Esophagus (tissue), 2 donors: Measurements from ENCODE around the gene ELAPOR2. TPM values are rescaled to one million over a fixed set of nuclear protein-coding genes. Genes with fewer than 3 reads are reported as not detected.

Source experiments
- H3K27ac ChIP-seq, 2 donors: one replicate each; pipeline ENCODE4 v1.5.1; 2013; ENCODE audit warnings: low read depth in 2 of 2, mild to moderate bottlenecking in 2 of 2, inconsistent platforms in 1 of 2, low read length in 1 of 2, moderate library complexity in 1 of 2
- H3K27me3 ChIP-seq, 2 donors: one replicate each; pipeline ENCODE4 v1.6.1; 2013; ENCODE audit warnings: low read length in 2 of 2, control low read depth in 1 of 2, mild to moderate bottlenecking in 1 of 2; ENCODE audit not compliant: insufficient read depth in 2 of 2, control insufficient read depth in 1 of 2
- H3K36me3 ChIP-seq, 2 donors: one replicate each; pipeline ENCODE4 v1.6.1; 2013; ENCODE audit warnings: low read length in 1 of 2; ENCODE audit not compliant: control insufficient read depth in 2 of 2, insufficient read depth in 2 of 2
- H3K4me1 ChIP-seq, 2 donors: one replicate each; pipeline ENCODE4 v1.6.1; 2013; ENCODE audit warnings: low read length in 1 of 2; ENCODE audit not compliant: control insufficient read depth in 2 of 2, insufficient read depth in 2 of 2
- H3K4me3 ChIP-seq, 2 donors: one replicate each; pipeline ENCODE4 v1.5.1; 2013; ENCODE audit warnings: low read length in 2 of 2, mild to moderate bottlenecking in 2 of 2, low read depth in 1 of 2, moderate library complexity in 1 of 2
- H3K9me3 ChIP-seq, 2 donors: one replicate each; pipeline ENCODE4 v1.6.1; 2013; ENCODE audit warnings: mild to moderate bottlenecking in 2 of 2, low read depth in 1 of 2, low read length in 1 of 2, moderate library complexity in 1 of 2; ENCODE audit not compliant: control insufficient read depth in 2 of 2, insufficient read depth in 1 of 2
- WGBS, 2 donors: extraction: QIAGEN DNeasy Blood & Tissue Kit; methylation state at CpG; one replicate each; pipeline ENCODE4 v1.1.7; 2013; 5-methylcytosine and 5-hydroxymethylcytosine counted together
- polyA plus RNA-seq, 2 donors: library from polyadenylated mRNA; stranded (reverse); fragments of 200-250 nt; gene quantifications; one replicate each; pipeline ENCODE4 v1.2.3, GENCODE V29; 2013
- donor health status: healthy with polysubstance abuse.
- donor health status: Bipolar disorder and iron deficiency.

The ELAPOR2 gene
- polyA plus RNA-seq, 2 donors, result 0.86 to 1.8 TPM

GRCh38 chr7:87091487-87092066 lies 32.1 kb upstream of the ELAPOR2 start:
- 43 to 56% methylated on average over 1 of the region's 1 CpG for WGBS, 2 donors

GRCh38 chr7:87083865-87084519 lies 24.5 kb upstream of the ELAPOR2 start:
- Histone ChIP-seq H3K27me3 (no peaks in the 10 kb centered on the region), H3K27ac (no peak overlapping the region), H3K4me3 (no peak overlapping the region), H3K36me3 (no peaks in the 10 kb centered on the region), H3K4me1 (no peaks in the 10 kb centered on the region), H3K9me3 (no peaks in the 10 kb centered on the region)
- 87 to 90% methylated on average over 5 of the region's 5 CpGs for WGBS, 2 donors

More at GRCh38 chr7:87091487-87092066, 32.1 kb upstream of the ELAPOR2 start:
- H3K4me1 ChIP-seq, result no peaks in the 10 kb centered on the region
- H3K36me3 ChIP-seq, result no peaks in the 10 kb centered on the region
- no peak overlapping the region for H3K27ac ChIP-seq
- no peaks in the 10 kb centered on the region for H3K27me3 ChIP-seq
- H3K9me3 ChIP-seq, result no peaks in the 10 kb centered on the region
- H3K4me3 ChIP-seq, result no peak overlapping the region

- Histone ChIP-seq H3K4me1 (no peaks in the 10 kb centered on the region), H3K4me3 (no peak overlapping the region), H3K36me3 (no peaks in the 10 kb centered on the region), H3K9me3 (no peaks in the 10 kb centered on the region), H3K27ac (no peak overlapping the region), H3K27me3 (no peaks in the 10 kb centered on the region)
- WGBS, 2 donors, result 90 to 91% methylated on average over 5 of the region's 5 CpGs
Measured at GRCh38 chr7:87082675-87083074, 23.2 kb upstream of the ELAPOR2 start.

DNA sequence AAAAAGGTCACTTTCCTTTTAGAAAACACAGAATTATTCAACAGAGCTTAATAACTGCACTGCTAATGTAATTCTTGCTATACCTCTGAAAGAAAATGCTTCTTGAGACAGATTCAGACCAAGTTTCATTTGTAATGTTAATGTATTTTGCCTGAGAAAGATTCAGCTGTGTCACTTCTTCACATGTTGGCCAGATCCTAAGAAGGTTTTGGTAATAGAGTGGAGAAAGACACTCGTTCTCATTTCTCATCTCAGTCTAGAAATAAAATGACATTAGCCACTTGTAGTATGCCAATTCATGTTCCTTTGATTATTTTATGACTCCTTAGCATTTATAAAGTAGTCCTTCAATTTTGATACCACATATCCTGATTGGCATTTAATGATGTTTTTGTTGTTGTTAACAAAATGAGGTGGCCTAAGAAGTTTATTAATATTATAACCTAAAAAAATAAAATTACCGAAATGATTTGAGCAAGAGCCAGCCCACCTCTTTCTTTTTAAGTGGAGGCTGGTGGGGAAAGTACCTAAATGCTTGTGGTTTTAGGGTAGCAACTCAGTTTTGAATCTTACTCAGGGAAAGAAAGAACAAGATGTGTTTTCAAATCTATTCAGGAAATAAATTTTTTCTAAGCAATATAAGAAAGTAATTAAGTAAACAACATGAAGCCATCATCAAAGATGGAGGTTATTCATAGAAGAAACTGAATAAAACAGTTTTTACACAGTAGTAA lies 16.4 kb upstream of the ELAPOR2 start:
- Histone ChIP-seq H3K27me3 (no peaks in the 10 kb centered on the region), H3K9me3 (no peaks in the 10 kb centered on the region), H3K27ac (no peak overlapping the region), H3K4me1 (no peaks in the 10 kb centered on the region), H3K36me3 (no peaks in the 10 kb centered on the region), H3K4me3 (no peak overlapping the region)
- WGBS, 2 donors, result 45 to 53% methylated on average over 2 of the region's 2 CpGs

GRCh38 chr7:87067788-87068187 lies 8.3 kb upstream of the ELAPOR2 start:
- H3K4me1 ChIP-seq, result no peaks in the 10 kb centered on the region
- no peaks in the 10 kb centered on the region for H3K36me3 ChIP-seq
- H3K9me3 ChIP-seq, result no peaks in the 10 kb centered on the region
- no peak overlapping the region for H3K27ac ChIP-seq
- no peak overlapping the region for H3K4me3 ChIP-seq
- no peaks in the 10 kb centered on the region for H3K27me3 ChIP-seq

DNA sequence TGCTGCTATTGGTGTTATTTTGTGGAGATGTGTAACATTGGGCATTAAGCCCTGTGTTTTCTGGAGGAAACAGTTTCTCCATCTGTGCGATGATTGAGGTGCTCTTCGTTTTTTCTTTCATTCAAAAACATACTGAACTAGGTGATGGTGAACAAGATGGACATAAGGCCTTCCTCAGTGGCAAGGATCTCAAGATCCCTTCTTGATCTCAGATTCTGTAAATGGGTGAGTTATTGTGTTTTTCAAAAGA lies 759 bp upstream of the ELAPOR2 start:
- WGBS, 2 donors, result 64 to 68% methylated on average over 2 of the region's 2 CpGs
- Histone ChIP-seq H3K36me3 (no peaks in the 10 kb centered on the region), H3K9me3 (no peaks in the 10 kb centered on the region), H3K4me3 (no peak overlapping the region), H3K27me3 (no peaks in the 10 kb centered on the region), H3K27ac (no peak overlapping the region), H3K4me1 (no peaks in the 10 kb centered on the region)

DNA sequence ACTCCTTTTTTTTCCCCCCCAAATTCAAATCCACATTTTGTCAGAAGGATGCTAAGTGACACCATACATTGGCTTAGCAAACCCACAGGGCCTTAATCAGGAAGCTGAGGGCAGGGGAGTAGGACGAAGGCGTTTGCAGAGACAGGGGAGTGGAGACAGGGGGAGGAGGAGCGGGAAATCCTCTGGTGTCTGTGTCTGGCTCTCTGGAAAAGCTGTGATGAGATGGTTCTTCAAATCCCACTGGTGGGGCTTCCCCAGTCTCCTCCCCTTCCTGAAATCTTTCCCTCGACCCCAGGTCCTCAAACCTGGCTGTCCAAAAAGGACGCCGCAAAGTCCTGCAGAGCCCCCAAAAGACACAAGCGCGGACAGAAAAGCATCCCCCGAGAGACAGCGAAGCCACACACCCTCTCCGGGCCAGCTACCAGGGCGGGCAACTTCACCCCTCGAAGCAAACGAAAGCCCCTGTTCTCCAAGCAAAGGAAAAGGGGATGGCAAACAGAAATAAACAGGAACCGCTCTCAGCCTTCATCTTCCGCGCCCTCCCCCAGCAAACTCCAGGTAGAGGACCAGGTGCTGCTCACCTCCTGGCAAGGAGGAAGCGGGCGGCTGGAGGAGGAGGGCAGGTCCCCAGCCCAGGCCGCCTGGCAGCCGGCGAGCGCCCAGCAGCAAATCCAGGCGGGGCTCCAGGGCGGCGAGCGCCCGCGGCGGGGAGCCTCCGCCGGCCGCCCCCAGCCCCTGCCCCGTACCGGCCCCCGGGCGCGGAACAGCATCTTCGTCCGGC lies 520 bp downstream of the ELAPOR2 start:
- H3K4me3 ChIP-seq, result peak overlapping the region; percentile 45 to 61
- 1 to 2% methylated on average over 38 to 40 of the region's 40 CpGs for WGBS, 2 donors
- H3K27ac ChIP-seq, result peak overlapping the region in 1 of 2 donors; percentile 11
- no peaks in the 10 kb centered on the region for H3K27me3 ChIP-seq
- H3K4me1 ChIP-seq, result no peaks in the 10 kb centered on the region
- no peaks in the 10 kb centered on the region for H3K36me3 ChIP-seq
- no peaks in the 10 kb centered on the region for H3K9me3 ChIP-seq

DNA sequence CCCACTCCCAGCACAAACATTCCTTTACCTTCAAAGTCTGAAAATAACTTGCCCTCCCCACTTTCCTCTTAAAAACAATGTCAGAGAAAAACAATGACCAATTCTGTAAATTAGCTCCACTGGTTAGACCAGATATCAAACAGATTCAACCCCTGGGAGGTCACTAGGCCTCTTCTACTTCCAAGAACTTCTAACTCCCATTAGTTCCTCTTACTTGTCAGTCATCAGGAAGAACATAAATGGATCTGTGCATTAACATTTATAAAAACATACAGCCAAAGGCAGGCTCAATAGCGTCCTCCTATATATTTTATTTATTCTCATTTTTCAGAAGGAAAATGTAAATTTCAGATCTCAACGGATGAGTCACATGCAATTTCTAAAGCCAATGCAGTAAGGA lies 2.2 kb downstream of the ELAPOR2 start:
- no peak overlapping the region for H3K4me3 ChIP-seq
- H3K27ac ChIP-seq, result no peak overlapping the region
- no peaks in the 10 kb centered on the region for H3K4me1 ChIP-seq
- H3K27me3 ChIP-seq, result no peaks in the 10 kb centered on the region
- no peaks in the 10 kb centered on the region for H3K9me3 ChIP-seq
- 92 to 95% methylated on average over 2 of the region's 2 CpGs for WGBS, 2 donors
- no peaks in the 10 kb centered on the region for H3K36me3 ChIP-seq

- WGBS, 2 donors, result 82 to 84% methylated on average over 3 of the region's 3 CpGs
- no peak overlapping the region for H3K27ac ChIP-seq
Measured at GRCh38 chr7:87056346-87056745, 3.1 kb downstream of the ELAPOR2 start.

More at GRCh38 chr7:87056346-87056745, 3.1 kb downstream of the ELAPOR2 start:
- Histone ChIP-seq H3K4me3 (no peak overlapping the region), H3K9me3 (no peaks in the 10 kb centered on the region), H3K27me3 (no peaks in the 10 kb centered on the region), H3K36me3 (no peaks in the 10 kb centered on the region), H3K4me1 (no peaks in the 10 kb centered on the region)
